Measurements from ENCODE around the gene AAMP.

DNA sequence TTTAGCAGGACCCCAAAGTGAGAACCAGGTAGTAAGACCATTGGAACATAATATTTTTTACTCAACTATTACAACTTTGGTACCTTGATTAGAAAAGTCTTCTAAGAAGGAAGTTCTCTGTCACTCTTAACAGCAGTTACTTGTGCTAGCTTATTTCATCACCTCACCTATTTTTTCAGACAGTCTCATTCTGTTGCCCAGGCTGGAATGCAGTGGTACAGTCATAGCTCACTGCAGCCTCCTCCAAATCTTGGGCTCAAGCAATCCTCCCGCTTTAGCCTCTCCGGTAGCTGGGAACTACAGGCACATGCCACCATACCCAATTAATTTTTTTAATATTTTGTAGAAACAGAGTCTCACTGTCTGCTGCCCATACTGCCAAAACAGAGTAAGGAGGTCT is 34.9 kb downstream of the AAMP start:
- TF ChIP-seq SUZ12 (IDR thresholded peaks at IDR 0.05): no peak
- no peak for TF ChIP-seq ELF4 (IDR thresholded peaks at IDR 0.05)
- TF ChIP-seq, protein P1, sequence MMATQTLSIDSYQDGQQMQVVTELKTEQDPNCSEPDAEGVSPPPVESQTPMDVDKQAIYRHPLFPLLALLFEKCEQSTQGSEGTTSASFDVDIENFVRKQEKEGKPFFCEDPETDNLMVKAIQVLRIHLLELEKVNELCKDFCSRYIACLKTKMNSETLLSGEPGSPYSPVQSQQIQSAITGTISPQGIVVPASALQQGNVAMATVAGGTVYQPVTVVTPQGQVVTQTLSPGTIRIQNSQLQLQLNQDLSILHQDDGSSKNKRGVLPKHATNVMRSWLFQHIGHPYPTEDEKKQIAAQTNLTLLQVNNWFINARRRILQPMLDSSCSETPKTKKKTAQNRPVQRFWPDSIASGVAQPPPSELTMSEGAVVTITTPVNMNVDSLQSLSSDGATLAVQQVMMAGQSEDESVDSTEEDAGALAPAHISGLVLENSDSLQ (IDR thresholded peaks at IDR 0.05): no peak
- no peak for TF ChIP-seq FOXA1 (IDR thresholded peaks at IDR 0.05)
- TF ChIP-seq NFRKB (IDR thresholded peaks at IDR 0.05): no peak
- TF ChIP-seq FOXK2 (IDR thresholded peaks at IDR 0.05): no peak
- no peak for TF ChIP-seq TARDBP (IDR thresholded peaks at IDR 0.05)
- no peak for TF ChIP-seq SP1 (IDR thresholded peaks at IDR 0.05)

All from HEK293T (cell line).